Measurements from ENCODE around the gene VPS37B.

VPS37B gene

GRCh38 chr12:122866379-122866778, 29.5 kb downstream of the VPS37B start:
- DNase-seq (ENCODE audit: low spot score) = no peak
- no peak for TF ChIP-seq CTCF (IDR thresholded peaks at IDR 0.05; ENCODE audit: extremely low read depth, insufficient read depth, missing control alignments)
- in situ Hi-C loops (cut with MboI; ENCODE audit: low pct_unique_long_range_greater_than_20kb, low sequenced_read_pairs, unreplicated experiment) = no loop called here

- in situ Hi-C loops (cut with MboI; ENCODE audit: low pct_unique_long_range_greater_than_20kb, low sequenced_read_pairs, unreplicated experiment) = no loop called here
- peak; percentile 47 for TF ChIP-seq CTCF (IDR thresholded peaks at IDR 0.05; ENCODE audit: extremely low read depth, insufficient read depth, missing control alignments)
- no peak for DNase-seq (ENCODE audit: low spot score)
Measured at GRCh38 chr12:122865268-122866231, 30.4 kb downstream of the VPS37B start.

- in situ Hi-C loops (cut with MboI; ENCODE audit: low pct_unique_long_range_greater_than_20kb, low sequenced_read_pairs, unreplicated experiment) = loop anchor here (5.0 kb wide), 1 partner anchor 87 kb away; no protein-coding TSS in a partner anchor
- TF ChIP-seq CTCF (IDR thresholded peaks at IDR 0.05; ENCODE audit: extremely low read depth, insufficient read depth, missing control alignments) = no peak
- DNase-seq (ENCODE audit: low spot score) = no peak
Measured at GRCh38 chr12:122864894-122865253, 31.1 kb downstream of the VPS37B start.

- DNase-seq (ENCODE audit: low spot score) = no peak
- in situ Hi-C loops (cut with MboI; ENCODE audit: low pct_unique_long_range_greater_than_20kb, low sequenced_read_pairs, unreplicated experiment) = loop anchor here (5.0 kb wide), 1 partner anchor 89 kb away; no protein-coding TSS in a partner anchor
- no peak for TF ChIP-seq CTCF (IDR thresholded peaks at IDR 0.05; ENCODE audit: extremely low read depth, insufficient read depth, missing control alignments)
Measured at GRCh38 chr12:122862872-122863701, 32.8 kb downstream of the VPS37B start.

GRCh38 chr12:122862110-122862634, 33.8 kb downstream of the VPS37B start:
- DNase-seq (ENCODE audit: low spot score) = no peak
- in situ Hi-C loops (cut with MboI; ENCODE audit: low pct_unique_long_range_greater_than_20kb, low sequenced_read_pairs, unreplicated experiment) = loop anchor here (5.0 kb wide), 1 partner anchor 90 kb away; no protein-coding TSS in a partner anchor
- TF ChIP-seq CTCF (IDR thresholded peaks at IDR 0.05; ENCODE audit: extremely low read depth, insufficient read depth, missing control alignments) = no peak

- TF ChIP-seq CTCF (IDR thresholded peaks at IDR 0.05; ENCODE audit: extremely low read depth, insufficient read depth, missing control alignments) = no peak
- in situ Hi-C loops (cut with MboI; ENCODE audit: low pct_unique_long_range_greater_than_20kb, low sequenced_read_pairs, unreplicated experiment) = loop anchor here (5.0 kb wide), 1 partner anchor 91 kb away; no protein-coding TSS in a partner anchor
- DNase-seq (ENCODE audit: low spot score) = no peak
Measured at GRCh38 chr12:122861587-122861970, 34.3 kb downstream of the VPS37B start.
